ENCODE data around the gene KLHDC3. TPM values are rescaled to one million over a fixed set of nuclear protein-coding genes. Genes with fewer than 3 reads are reported as not detected.

Gene KLHDC3
- total RNA-seq, 2 donors from 2014 or later = 64.0 to 65.6 TPM

Other genes starting within 250 kb of the KLHDC3 start
- 10 to 100 TPM; 16.7 to 19.3 TPM for gene BICRAL, start 232.2 kb upstream of the KLHDC3 start, total RNA-seq
- 100 to 1,000 TPM; 116 to 150 TPM for gene RPL7L1, start 134.6 kb upstream of the KLHDC3 start, total RNA-seq
- not detected for gene PTCRA, start 98.2 kb upstream of the KLHDC3 start, total RNA-seq
- 10 to 100 TPM; 28.5 to 30.5 TPM for gene CNPY3, start 84.8 kb upstream of the KLHDC3 start, total RNA-seq
- under 1 TPM; 0.24 to 0.30 TPM for gene GNMT, start 53.5 kb upstream of the KLHDC3 start, total RNA-seq
- 10 to 100 TPM in 1 of 2 donors, 1 to 10 TPM in 1; 9.6 to 16.4 TPM for gene PEX6, start 35.1 kb upstream of the KLHDC3 start, total RNA-seq
- 10 to 100 TPM; 55.8 to 62.5 TPM for gene PPP2R5D, start 29.7 kb upstream of the KLHDC3 start, total RNA-seq
- 10 to 100 TPM; 75.7 to 93.8 TPM for gene MEA1, start 303 bp upstream of the KLHDC3 start, total RNA-seq
- 10 to 100 TPM; 31.4 to 78.1 TPM for gene RRP36, start 7.4 kb downstream of the KLHDC3 start, total RNA-seq
- 10 to 100 TPM; 11.4 to 22.3 TPM for gene CUL7, start 39.6 kb downstream of the KLHDC3 start, total RNA-seq
- 10 to 100 TPM; 65.2 to 67.3 TPM for gene MRPL2, start 45.2 kb downstream of the KLHDC3 start, total RNA-seq
- 10 to 100 TPM; 19.7 to 31.4 TPM for gene KLC4, start 45.4 kb downstream of the KLHDC3 start, total RNA-seq
- gene PTK7, start 62.1 kb downstream of the KLHDC3 start, total RNA-seq = 1 to 10 TPM in 1 of 2 donors, under 1 TPM in 1; 0.56 to 1.0 TPM
- 10 to 100 TPM; 36.2 to 63.4 TPM for gene SRF, start 157.0 kb downstream of the KLHDC3 start, total RNA-seq
- gene CUL9, start 167.9 kb downstream of the KLHDC3 start, total RNA-seq = 10 to 100 TPM; 40.7 to 44.9 TPM
- 10 to 100 TPM; 42.6 to 57.8 TPM for gene DNPH1, start 215.2 kb downstream of the KLHDC3 start, total RNA-seq
- gene TTBK1, start 229.2 kb downstream of the KLHDC3 start, total RNA-seq = 1 to 10 TPM; 2.2 to 3.6 TPM

All from activated T-helper 17 cell treated with anti-CD3 and anti-CD28 coated beads, Interleukin-2, amount 50 U/mL, for 72 hours (primary cell).